GM19463 (cell line): ENCODE measurements around the gene MAML2.

Experiments
- ATAC-seq: cut with Tn5 transposase; IDR thresholded peaks from one replicate; pipeline ENCODE4 v1.9.1; 2021; ENCODE audit warnings: mild to moderate bottlenecking, moderate library complexity; ENCODE audit not compliant: unreplicated experiment

Gene MAML2

GRCh38 chr11:96109331-96110030, 233.5 kb downstream of the MAML2 start:
- ATAC-seq: no peak

GRCh38 chr11:96107143-96107824, 235.7 kb downstream of the MAML2 start:
- no peak for ATAC-seq

- no peak for ATAC-seq
Measured at GRCh38 chr11:96106645-96107044, 236.3 kb downstream of the MAML2 start.

- ATAC-seq: no peak
Measured at GRCh38 chr11:96105944-96106343, 237.1 kb downstream of the MAML2 start.

- ATAC-seq: no peak
Measured at GRCh38 chr11:96105197-96105895, 237.6 kb downstream of the MAML2 start.

- no peak for ATAC-seq
Measured at GRCh38 chr11:96104496-96104895, 238.5 kb downstream of the MAML2 start.

GRCh38 chr11:96103721-96104120, 239.3 kb downstream of the MAML2 start:
- ATAC-seq: no peak

- no peak for ATAC-seq
Measured at GRCh38 chr11:96103102-96103501, 239.9 kb downstream of the MAML2 start.

GRCh38 chr11:96102664-96103078, 240.3 kb downstream of the MAML2 start:
- no peak for ATAC-seq

GRCh38 chr11:96101146-96101545, 241.8 kb downstream of the MAML2 start:
- ATAC-seq: no peak

GRCh38 chr11:96098511-96099241, 244.3 kb downstream of the MAML2 start:
- ATAC-seq: no peak

- ATAC-seq: no peak
Measured at GRCh38 chr11:96097844-96098421, 245.1 kb downstream of the MAML2 start.

GRCh38 chr11:96096360-96096759, 246.6 kb downstream of the MAML2 start:
- no peak for ATAC-seq

- ATAC-seq: no peak
Measured at GRCh38 chr11:96095884-96096303, 247.1 kb downstream of the MAML2 start.

- ATAC-seq: no peak
Measured at GRCh38 chr11:96094156-96094555, 248.8 kb downstream of the MAML2 start.

GRCh38 chr11:96092511-96092910, 250.5 kb downstream of the MAML2 start:
- no peak for ATAC-seq

GRCh38 chr11:96091476-96091875, 251.5 kb downstream of the MAML2 start:
- ATAC-seq: no peak

- ATAC-seq: no peak
Measured at GRCh38 chr11:96090711-96091110, 252.3 kb downstream of the MAML2 start.

- no peak for ATAC-seq
Measured at GRCh38 chr11:96088914-96089313, 254.1 kb downstream of the MAML2 start.

- no peak for ATAC-seq
Measured at GRCh38 chr11:96086111-96086510, 256.9 kb downstream of the MAML2 start.
